MM.1S (cell line): Measurements from ENCODE around the gene SCIN.

ENCODE experiments used
- EZH2 ChIP-seq: fragments of 300-600 bp; sonication (generic); optimal IDR thresholded peaks from 2 replicates; pipeline ENCODE3; 2017; ENCODE audit warnings: low read depth, mild to moderate bottlenecking, antibody characterized with exemption, low read length, mixed read lengths
- EZH2phosphoT487 ChIP-seq: fragments of 300-600 bp; sonication (generic); IDR thresholded peaks from 2 replicates; pipeline ENCODE4 v1.6.1; 2018; ENCODE audit warnings: antibody characterized with exemption, low read length
- TF ChIP-seq, protein P1 (sequence below): fragments of 300-600 bp; sonication (generic); IDR thresholded peaks from 2 replicates; pipeline ENCODE4 v1.5.1; 2016; ENCODE audit warnings: antibody characterized with exemption, low read length, mixed read lengths

DNA sequence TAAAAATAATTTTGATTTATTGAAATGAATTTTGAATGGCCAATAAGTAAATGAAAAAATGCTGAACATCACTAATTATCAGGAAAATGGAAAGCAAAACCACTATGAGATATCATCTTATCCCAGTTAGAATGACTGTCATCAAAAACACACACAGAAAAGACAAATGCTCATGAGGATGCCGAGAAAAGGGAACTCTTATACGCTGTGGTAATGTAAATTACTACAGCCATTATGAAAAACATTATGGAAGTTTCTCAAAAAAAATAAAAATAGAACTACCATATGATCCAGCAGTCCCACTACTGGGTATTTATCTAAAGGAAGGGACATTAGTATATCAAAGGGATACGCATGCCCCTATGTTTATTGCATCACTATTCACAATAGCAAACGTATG is 15.8 kb downstream of the SCIN start:
- TF ChIP-seq, protein P1, sequence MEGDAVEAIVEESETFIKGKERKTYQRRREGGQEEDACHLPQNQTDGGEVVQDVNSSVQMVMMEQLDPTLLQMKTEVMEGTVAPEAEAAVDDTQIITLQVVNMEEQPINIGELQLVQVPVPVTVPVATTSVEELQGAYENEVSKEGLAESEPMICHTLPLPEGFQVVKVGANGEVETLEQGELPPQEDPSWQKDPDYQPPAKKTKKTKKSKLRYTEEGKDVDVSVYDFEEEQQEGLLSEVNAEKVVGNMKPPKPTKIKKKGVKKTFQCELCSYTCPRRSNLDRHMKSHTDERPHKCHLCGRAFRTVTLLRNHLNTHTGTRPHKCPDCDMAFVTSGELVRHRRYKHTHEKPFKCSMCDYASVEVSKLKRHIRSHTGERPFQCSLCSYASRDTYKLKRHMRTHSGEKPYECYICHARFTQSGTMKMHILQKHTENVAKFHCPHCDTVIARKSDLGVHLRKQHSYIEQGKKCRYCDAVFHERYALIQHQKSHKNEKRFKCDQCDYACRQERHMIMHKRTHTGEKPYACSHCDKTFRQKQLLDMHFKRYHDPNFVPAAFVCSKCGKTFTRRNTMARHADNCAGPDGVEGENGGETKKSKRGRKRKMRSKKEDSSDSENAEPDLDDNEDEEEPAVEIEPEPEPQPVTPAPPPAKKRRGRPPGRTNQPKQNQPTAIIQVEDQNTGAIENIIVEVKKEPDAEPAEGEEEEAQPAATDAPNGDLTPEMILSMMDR = no peak
- TF ChIP-seq EZH2 = no peak
- no peak for TF ChIP-seq EZH2phosphoT487
